Gastrocnemius medialis (tissue), 4 donors: ENCODE data around the gene CYP4B1. TPM values are rescaled to one million over a fixed set of nuclear protein-coding genes. Genes with fewer than 3 reads are reported as not detected.
"Not testable (repeated sequence)": the region's sequence is repeated elsewhere in the genome, so short reads cannot be mapped to it uniquely, and the experiment has no call there.

ENCODE experiments used
- ATAC-seq, 2 donors: fragments of 150-250 bp; one replicate each; pipeline ENCODE4 v1.9.1; 2016
- DNase-seq, 2 donors: peaks; one replicate each; pipeline ENCODE4 v3.0.0-alpha.2; 2019
- H3K27ac ChIP-seq, 4 donors: fragments of 200-600 bp; sonication (generic); 1 replicate in 1 of 4; 2 replicates in 3 of 4; pipeline ENCODE4 v1.5.1; 2016 to 2018; ENCODE audit warnings: mild to moderate bottlenecking in 2 of 4, moderate library complexity in 1 of 4
- H3K27me3 ChIP-seq, 3 donors: fragments of 200-600 bp; sonication (generic) in 2 of 3; 1 replicate in 1 of 3; 2 replicates in 2 of 3; pipeline versions ENCODE4 v1.5.1 to v1.6.0; 2016 to 2019; ENCODE audit warnings: mild to moderate bottlenecking in 1 of 3, moderate library complexity in 1 of 3
- H3K36me3 ChIP-seq, 2 donors: fragments of 200-600 bp; sonication (generic) in 1 of 2; one replicate each; pipeline ENCODE4 v1.5.1; 2017 to 2018
- H3K4me1 ChIP-seq, 2 donors: fragments of 200-600 bp; sonication (generic) in 1 of 2; one replicate each; pipeline ENCODE4 v1.5.1; 2016 to 2017; ENCODE audit warnings: mild to moderate bottlenecking in 2 of 2
- H3K4me3 ChIP-seq, 4 donors: fragments of 200-600 bp; sonication (generic) in 3 of 4; 1 replicate in 1 of 4; 2 replicates in 3 of 4; pipeline ENCODE4 v1.5.1; 2016 to 2019; ENCODE audit warnings: mild to moderate bottlenecking in 2 of 4
- H3K9me3 ChIP-seq, 3 donors: fragments of 200-600 bp; sonication (generic) in 2 of 3; 1 replicate in 1 of 3; 2 replicates in 2 of 3; pipeline ENCODE4 v1.5.1; 2016 to 2019
- POLR2A ChIP-seq, 2 donors: fragments of 450-650 bp; IDR thresholded peaks; one replicate each; pipeline ENCODE4 v1.6.1; 2017; ENCODE audit warnings: antibody characterized with exemption in 2 of 2, mild to moderate bottlenecking in 2 of 2, moderate library complexity in 2 of 2
- in situ Hi-C, 4 donors: fragments of 200-750 bp; cut with MboI; loops; one replicate each; pipeline versions ENCODE4 v1.15.0 to v1.8.0; 2017; ENCODE audit warnings: low sequenced_read_pairs in 4 of 4
- intact Hi-C: fragments of 100-400 bp; cut with DNase I; formaldehyde crosslinking; loops from one replicate; pipeline ENCODE4 v1.15.1; 2023; ENCODE audit warnings: low total_unique reads
- total RNA-seq, 4 donors: library from RNA; depleted of rRNA; stranded (reverse); fragments of >200 nt; gene quantifications; one replicate each; pipeline versions ENCODE4 v1.1.0 to v1.2.3, GENCODE V29; 2016
- TF ChIP-seq, protein P1 (sequence below), 5 experiments: fragments of 450-650 bp in 3 of 5; fragments of 200-600 bp in 2 of 5; sonication (generic) in 2 of 5; IDR thresholded peaks in 4 of 5; conservative IDR thresholded peaks in 1 of 5; 1 replicate in 4 of 5; 2 replicates in 1 of 5; pipeline ENCODE4 v1.5.1; 2016 to 2019; ENCODE audit warnings: antibody characterized with exemption in 5 of 5, mild to moderate bottlenecking in 3 of 5, moderate library complexity in 3 of 5

Gene CYP4B1
- total RNA-seq, 4 donors from 2014 or later = 57.3 to 97.4 (median 70.0) TPM

DNA sequence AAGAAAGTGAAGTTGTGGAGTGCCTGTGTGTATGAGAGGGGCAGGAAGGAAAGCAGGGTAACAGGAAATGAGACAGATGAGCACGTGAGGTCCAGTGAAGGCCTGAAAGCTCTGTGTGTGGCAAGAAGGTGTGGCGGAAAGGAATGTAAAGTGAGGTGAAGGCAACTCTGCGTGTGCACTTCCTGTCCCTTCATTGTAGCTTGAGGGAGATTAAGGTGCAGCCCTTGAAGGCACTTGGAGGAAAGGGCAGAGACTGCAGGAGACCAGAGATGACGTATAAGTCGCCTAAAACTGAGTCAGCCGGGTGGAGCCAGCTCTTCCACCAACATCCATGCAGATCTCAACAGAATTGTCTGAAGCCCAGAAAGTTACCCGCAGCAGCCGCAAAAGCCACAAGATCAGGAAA is 58.8 kb downstream of the CYP4B1 start:
- in situ Hi-C loops, intact Hi-C loops, ATAC-seq, H3K36me3 ChIP-seq, H3K27me3 ChIP-seq, DNase-seq, H3K4me1 ChIP-seq, H3K27ac ChIP-seq, H3K9me3 ChIP-seq, H3K4me3 ChIP-seq: not testable (repeated sequence)

DNA sequence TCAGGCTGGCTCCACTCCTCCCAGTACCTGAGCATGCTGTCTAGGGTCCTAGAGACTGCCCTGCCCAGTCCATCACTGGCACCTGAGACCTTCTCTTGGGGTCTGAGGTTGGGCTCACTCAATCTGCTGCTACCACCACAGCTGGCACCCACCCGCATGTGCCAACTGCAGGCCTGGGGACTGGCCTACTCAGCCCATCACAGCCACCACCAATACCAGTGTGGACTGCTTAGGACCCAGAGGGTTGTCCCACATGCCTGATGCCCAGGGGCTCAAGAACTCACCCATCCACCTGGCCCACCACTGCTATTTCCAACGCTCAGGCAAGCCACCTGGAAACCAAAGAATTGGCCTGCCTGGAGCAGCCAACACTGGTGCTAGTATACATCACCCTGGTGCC is 63.5 kb downstream of the CYP4B1 start:
- Histone ChIP-seq H3K4me3 (no peak overlapping the region), H3K36me3 (no peaks in the 10 kb centered on the region), H3K27me3 (peaks cover 0 to 3% (median 0%) of the 10 kb centered on the region in 3 donors), H3K4me1 (no peaks in the 10 kb centered on the region), H3K27ac (no peak overlapping the region), H3K9me3 (no peaks in the 10 kb centered on the region)
- TF ChIP-seq, protein P1, sequence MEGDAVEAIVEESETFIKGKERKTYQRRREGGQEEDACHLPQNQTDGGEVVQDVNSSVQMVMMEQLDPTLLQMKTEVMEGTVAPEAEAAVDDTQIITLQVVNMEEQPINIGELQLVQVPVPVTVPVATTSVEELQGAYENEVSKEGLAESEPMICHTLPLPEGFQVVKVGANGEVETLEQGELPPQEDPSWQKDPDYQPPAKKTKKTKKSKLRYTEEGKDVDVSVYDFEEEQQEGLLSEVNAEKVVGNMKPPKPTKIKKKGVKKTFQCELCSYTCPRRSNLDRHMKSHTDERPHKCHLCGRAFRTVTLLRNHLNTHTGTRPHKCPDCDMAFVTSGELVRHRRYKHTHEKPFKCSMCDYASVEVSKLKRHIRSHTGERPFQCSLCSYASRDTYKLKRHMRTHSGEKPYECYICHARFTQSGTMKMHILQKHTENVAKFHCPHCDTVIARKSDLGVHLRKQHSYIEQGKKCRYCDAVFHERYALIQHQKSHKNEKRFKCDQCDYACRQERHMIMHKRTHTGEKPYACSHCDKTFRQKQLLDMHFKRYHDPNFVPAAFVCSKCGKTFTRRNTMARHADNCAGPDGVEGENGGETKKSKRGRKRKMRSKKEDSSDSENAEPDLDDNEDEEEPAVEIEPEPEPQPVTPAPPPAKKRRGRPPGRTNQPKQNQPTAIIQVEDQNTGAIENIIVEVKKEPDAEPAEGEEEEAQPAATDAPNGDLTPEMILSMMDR (IDR thresholded peaks at IDR 0.05 in 4 of 5, conservative IDR thresholded peaks at IDR 0.05 in 1 of 5) = no peak
- no peak for TF ChIP-seq POLR2A (IDR thresholded peaks at IDR 0.05)
- intact Hi-C loops = no loop called here
- in situ Hi-C loops = no loop called here
- DNase-seq (no peak), ATAC-seq (no peak)

Other genes with a start within 250 kb of the CYP4B1 start
- not detected for gene KNCN, start 247.4 kb upstream of the CYP4B1 start, total RNA-seq
- gene MKNK1, start 194.8 kb upstream of the CYP4B1 start, total RNA-seq = 10 to 100 TPM; 23.7 to 63.5 (median 43.4) TPM
- 10 to 100 TPM; 11.3 to 26.5 (median 23.3) TPM for gene MOB3C, start 182.2 kb upstream of the CYP4B1 start, total RNA-seq
- gene ATPAF1, start 130.7 kb upstream of the CYP4B1 start, total RNA-seq = 100 to 1,000 TPM in 3 of 4 donors, 10 to 100 TPM in 1; 76.6 to 173 (median 135) TPM
- gene TEX38, start 127.2 kb upstream of the CYP4B1 start, total RNA-seq = not detected
- 10 to 100 TPM; 59.5 to 70.2 (median 62.8) TPM for gene EFCAB14, start 79.9 kb upstream of the CYP4B1 start, total RNA-seq
- under 1 TPM in 1 of 4 donors, not detected in 3; 0.91 TPM for gene CYP4A11, start 142.4 kb downstream of the CYP4B1 start, total RNA-seq
- gene CYP4X1, start 224.6 kb downstream of the CYP4B1 start, total RNA-seq = 1 to 10 TPM in 3 of 4 donors, under 1 TPM in 1; 0.90 to 3.6 (median 2.6) TPM